Gastrocnemius medialis (tissue), 4 donors: ENCODE data around the gene ARRDC2. TPM values are rescaled to one million over a fixed set of nuclear protein-coding genes. Genes with fewer than 3 reads are reported as not detected.
A peak's percentile ranks its signal among the peaks of the same experiment; 100 is the strongest.

ENCODE experiments used
- ATAC-seq, 2 donors: fragments of 150-250 bp; one replicate each; pipeline ENCODE4 v1.9.1; 2016
- DNase-seq, 2 donors: peaks; one replicate each; pipeline ENCODE4 v3.0.0-alpha.2; 2019
- H3K27ac ChIP-seq, 4 donors: fragments of 200-600 bp; sonication (generic); 1 replicate in 1 of 4; 2 replicates in 3 of 4; pipeline ENCODE4 v1.5.1; 2016 to 2018; ENCODE audit warnings: mild to moderate bottlenecking in 2 of 4, moderate library complexity in 1 of 4
- H3K27me3 ChIP-seq, 3 donors: fragments of 200-600 bp; sonication (generic) in 2 of 3; 1 replicate in 1 of 3; 2 replicates in 2 of 3; pipeline versions ENCODE4 v1.5.1 to v1.6.0; 2016 to 2019; ENCODE audit warnings: mild to moderate bottlenecking in 1 of 3, moderate library complexity in 1 of 3
- H3K36me3 ChIP-seq, 2 donors: fragments of 200-600 bp; sonication (generic) in 1 of 2; one replicate each; pipeline ENCODE4 v1.5.1; 2017 to 2018
- H3K4me1 ChIP-seq, 2 donors: fragments of 200-600 bp; sonication (generic) in 1 of 2; one replicate each; pipeline ENCODE4 v1.5.1; 2016 to 2017; ENCODE audit warnings: mild to moderate bottlenecking in 2 of 2
- H3K4me3 ChIP-seq, 4 donors: fragments of 200-600 bp; sonication (generic) in 3 of 4; 1 replicate in 1 of 4; 2 replicates in 3 of 4; pipeline ENCODE4 v1.5.1; 2016 to 2019; ENCODE audit warnings: mild to moderate bottlenecking in 2 of 4
- H3K9me3 ChIP-seq, 3 donors: fragments of 200-600 bp; sonication (generic) in 2 of 3; 1 replicate in 1 of 3; 2 replicates in 2 of 3; pipeline ENCODE4 v1.5.1; 2016 to 2019
- CTCF ChIP-seq, 5 experiments: fragments of 450-650 bp in 3 of 5; fragments of 200-600 bp in 2 of 5; sonication (generic) in 2 of 5; IDR thresholded peaks in 4 of 5; conservative IDR thresholded peaks in 1 of 5; 1 replicate in 4 of 5; 2 replicates in 1 of 5; pipeline ENCODE4 v1.5.1; 2016 to 2019; ENCODE audit warnings: antibody characterized with exemption in 5 of 5, mild to moderate bottlenecking in 3 of 5, moderate library complexity in 3 of 5
- POLR2A ChIP-seq, 2 donors: fragments of 450-650 bp; IDR thresholded peaks; one replicate each; pipeline ENCODE4 v1.6.1; 2017; ENCODE audit warnings: antibody characterized with exemption in 2 of 2, mild to moderate bottlenecking in 2 of 2, moderate library complexity in 2 of 2
- in situ Hi-C, 4 donors: fragments of 200-750 bp; cut with MboI; loops; one replicate each; pipeline versions ENCODE4 v1.15.0 to v1.8.0; 2017; ENCODE audit warnings: low sequenced_read_pairs in 4 of 4
- intact Hi-C: fragments of 100-400 bp; cut with DNase I; formaldehyde crosslinking; loops from one replicate; pipeline ENCODE4 v1.15.1; 2023; ENCODE audit warnings: low total_unique reads
- total RNA-seq, 4 donors: library from RNA; depleted of rRNA; stranded (reverse); fragments of >200 nt; gene quantifications; one replicate each; pipeline versions ENCODE4 v1.1.0 to v1.2.3, GENCODE V29; 2016

Gene ARRDC2
- total RNA-seq, 4 donors from 2014 or later = 476 to 810 (median 543) TPM

- in situ Hi-C loops = loop anchor here in 2 of 4 donors (10.0 to 25.0 kb wide), 3 partner anchors 53 to 136 kb away; partner anchors contain the start of genes RPL18A (in 1 of the 2) and SLC5A5 (in 1 of the 2)
- intact Hi-C loops = loop anchor here (1.0 to 2.0 kb wide), 2 partner anchors 51 to 60 kb away; no protein-coding TSS in a partner anchor
These were observed 9.8 kb upstream of the ARRDC2 start for GRCh38 chr19:17997969-17998826.

GRCh38 chr19:17998827-17999150, 9.2 kb upstream of the ARRDC2 start:
- in situ Hi-C loops (loop anchor here in 2 of 4 donors (10.0 to 25.0 kb wide), 3 partner anchors 54 to 136 kb away; partner anchors contain the start of genes RPL18A (in 1 of the 2) and SLC5A5 (in 1 of the 2)), intact Hi-C loops (no loop called here)
- H3K4me3 ChIP-seq = no peak overlapping the region
- peaks cover 0 to 5% of the 10 kb centered on the region in 2 donors for H3K4me1 ChIP-seq
- TF ChIP-seq POLR2A (IDR thresholded peaks at IDR 0.05) = no peak
- no peak for TF ChIP-seq CTCF (IDR thresholded peaks at IDR 0.05 in 4 of 5, conservative IDR thresholded peaks at IDR 0.05 in 1 of 5)
- ATAC-seq = no peak
- no peak overlapping the region for H3K27ac ChIP-seq
- no peak for DNase-seq
- H3K27me3 ChIP-seq = peaks cover 0 to 12% (median 6%) of the 10 kb centered on the region in 3 donors
- no peaks in the 10 kb centered on the region for H3K9me3 ChIP-seq
- H3K36me3 ChIP-seq = no peaks in the 10 kb centered on the region

More at GRCh38 chr19:17997969-17998826, 9.8 kb upstream of the ARRDC2 start:
- no peak for TF ChIP-seq CTCF (IDR thresholded peaks at IDR 0.05 in 4 of 5, conservative IDR thresholded peaks at IDR 0.05 in 1 of 5)
- no peak for TF ChIP-seq POLR2A (IDR thresholded peaks at IDR 0.05)
- H3K36me3 ChIP-seq = no peaks in the 10 kb centered on the region
- peaks cover 0 to 12% (median 6%) of the 10 kb centered on the region in 3 donors for H3K27me3 ChIP-seq
- H3K4me1 ChIP-seq = peaks cover 0 to 5% of the 10 kb centered on the region in 2 donors
- DNase-seq (no peak), ATAC-seq (no peak)
- H3K4me3 ChIP-seq = no peak overlapping the region
- no peaks in the 10 kb centered on the region for H3K9me3 ChIP-seq
- H3K27ac ChIP-seq = no peak overlapping the region

- intact Hi-C loops = loop anchor here (10.0 kb wide), 1 partner anchor 155 kb away; the partner anchor contains the start of gene PIK3R2
- peaks cover 0 to 5% of the 10 kb centered on the region in 2 donors for H3K4me1 ChIP-seq
- peak overlapping the region in 1 of 4 donors; percentile 60 for H3K4me3 ChIP-seq
- ATAC-seq (no peak), DNase-seq (no peak)
- no peaks in the 10 kb centered on the region for H3K9me3 ChIP-seq
- in situ Hi-C loops = loop anchor here in 3 of 4 donors (5.0 to 25.0 kb wide), 5 partner anchors 55 to 138 kb away; partner anchors contain the start of genes RPL18A (in 1 of the 3) and SLC5A5 (in 1 of the 3)
- H3K27ac ChIP-seq = peak overlapping the region; percentile 82 to 83 (median 82)
- peaks cover 0 to 12% (median 6%) of the 10 kb centered on the region in 3 donors for H3K27me3 ChIP-seq
- no peak for TF ChIP-seq CTCF (IDR thresholded peaks at IDR 0.05 in 4 of 5, conservative IDR thresholded peaks at IDR 0.05 in 1 of 5)
- no peak for TF ChIP-seq POLR2A (IDR thresholded peaks at IDR 0.05)
- H3K36me3 ChIP-seq = no peaks in the 10 kb centered on the region
These were observed 8.1 kb upstream of the ARRDC2 start for GRCh38 chr19:17999684-18000479.

GRCh38 chr19:18000480-18000914, 7.5 kb upstream of the ARRDC2 start:
- H3K4me3 ChIP-seq = peak overlapping the region; percentile 58 to 64 (median 60)
- H3K4me1 ChIP-seq = peaks cover 0 to 5% of the 10 kb centered on the region in 2 donors
- H3K27me3 ChIP-seq = peaks cover 0 to 12% (median 6%) of the 10 kb centered on the region in 3 donors
- peak overlapping the region; percentile 82 to 83 (median 82) for H3K27ac ChIP-seq
- TF ChIP-seq CTCF (IDR thresholded peaks at IDR 0.05 in 4 of 5, conservative IDR thresholded peaks at IDR 0.05 in 1 of 5) (no peak), POLR2A (IDR thresholded peaks at IDR 0.05) (no peak)
- ATAC-seq (peak in 1 of 2 donors; percentile 28), DNase-seq (no peak)
- intact Hi-C loops (loop anchor here (10.0 kb wide), 1 partner anchor 154 kb away; the partner anchor contains the start of gene PIK3R2), in situ Hi-C loops (loop anchor here in 3 of 4 donors (5.0 to 10.0 kb wide), 2 partner anchors 54 to 57 kb away; no protein-coding TSS in a partner anchor)
- H3K9me3 ChIP-seq = no peaks in the 10 kb centered on the region
- no peaks in the 10 kb centered on the region for H3K36me3 ChIP-seq
